Cortex of kidney (tissue), 1 donor: Measurements from ENCODE around the gene PRKCZ.

Source experiments
- DNase-seq: peaks from one replicate; lab custom pipeline; 2025; lab: John Stamatoyannopoulos, UW

Gene PRKCZ

GRCh38 chr1:2049718-2050431 is at the start of gene PRKCZ:
PRKCZ (plus strand) TSS chr1:2050411; CDS start chr1:2050631, 220 bp downstream.
- DNase-seq, result peak; percentile 71

- DNase-seq, result no peak
Measured at GRCh38 chr1:2000432-2000831, 49.8 kb upstream of the PRKCZ start.

GRCh38 chr1:2000850-2001249 is 49.4 kb upstream of the PRKCZ start:
- no peak for DNase-seq

- DNase-seq, result no peak
Measured at GRCh38 chr1:2001773-2002411, 48.3 kb upstream of the PRKCZ start.

DNA sequence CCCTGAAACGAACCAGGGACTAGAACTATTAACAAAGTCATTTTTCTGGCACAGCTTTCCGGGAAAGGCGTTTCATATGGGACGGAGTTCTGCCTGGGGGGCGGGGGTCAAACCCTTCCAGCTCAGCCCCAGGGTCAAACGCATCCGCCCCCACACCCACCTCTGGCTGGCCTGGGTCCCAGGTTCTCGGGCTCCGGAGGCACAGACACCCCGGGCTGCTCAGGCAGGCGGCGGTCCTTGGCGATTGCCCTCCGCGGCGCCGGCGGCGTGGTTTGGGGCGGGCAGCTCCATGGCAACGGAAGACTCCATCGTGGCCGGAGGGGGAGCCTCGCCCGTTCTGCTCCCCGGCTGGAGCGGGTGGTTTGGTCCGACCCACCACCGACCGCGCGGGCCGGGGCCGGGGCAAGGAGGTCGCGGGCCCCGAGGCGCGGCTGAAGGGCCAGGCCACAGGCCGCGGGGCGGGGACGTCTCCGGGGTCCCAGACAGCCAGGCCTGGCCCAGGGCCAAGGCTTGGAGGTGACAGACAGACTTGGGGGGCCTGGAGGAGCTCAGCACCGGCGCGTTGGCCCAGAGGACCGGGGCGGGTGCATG is 46.6 kb upstream of the PRKCZ start, which contains the start of gene CFAP74:
CFAP74 (minus strand) TSS at position 246 of the 591 bp plus-strand sequence. CDS start 12,830 bp downstream, outside the sequence.
- no peak for DNase-seq

DNA sequence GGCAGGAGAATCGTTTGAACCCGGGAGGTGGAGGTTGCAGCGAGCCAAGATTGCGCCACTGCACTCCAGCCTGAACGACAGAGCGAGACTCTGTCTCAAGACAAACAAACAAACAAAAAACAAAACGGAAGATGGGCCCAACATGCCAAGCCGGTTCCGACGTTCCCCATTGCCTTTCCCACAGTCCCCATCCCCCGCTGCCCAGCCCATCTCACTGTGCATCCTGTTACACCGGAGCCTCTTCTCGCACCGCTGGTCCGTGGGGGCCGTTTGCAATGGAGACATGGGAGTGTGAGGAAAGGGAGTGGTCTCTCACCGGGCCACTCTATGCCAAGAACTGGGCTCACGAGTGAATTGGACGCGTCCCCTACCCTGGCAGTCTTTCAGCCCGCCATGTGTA is 45.4 kb upstream of the PRKCZ start:
- no peak for DNase-seq

DNA sequence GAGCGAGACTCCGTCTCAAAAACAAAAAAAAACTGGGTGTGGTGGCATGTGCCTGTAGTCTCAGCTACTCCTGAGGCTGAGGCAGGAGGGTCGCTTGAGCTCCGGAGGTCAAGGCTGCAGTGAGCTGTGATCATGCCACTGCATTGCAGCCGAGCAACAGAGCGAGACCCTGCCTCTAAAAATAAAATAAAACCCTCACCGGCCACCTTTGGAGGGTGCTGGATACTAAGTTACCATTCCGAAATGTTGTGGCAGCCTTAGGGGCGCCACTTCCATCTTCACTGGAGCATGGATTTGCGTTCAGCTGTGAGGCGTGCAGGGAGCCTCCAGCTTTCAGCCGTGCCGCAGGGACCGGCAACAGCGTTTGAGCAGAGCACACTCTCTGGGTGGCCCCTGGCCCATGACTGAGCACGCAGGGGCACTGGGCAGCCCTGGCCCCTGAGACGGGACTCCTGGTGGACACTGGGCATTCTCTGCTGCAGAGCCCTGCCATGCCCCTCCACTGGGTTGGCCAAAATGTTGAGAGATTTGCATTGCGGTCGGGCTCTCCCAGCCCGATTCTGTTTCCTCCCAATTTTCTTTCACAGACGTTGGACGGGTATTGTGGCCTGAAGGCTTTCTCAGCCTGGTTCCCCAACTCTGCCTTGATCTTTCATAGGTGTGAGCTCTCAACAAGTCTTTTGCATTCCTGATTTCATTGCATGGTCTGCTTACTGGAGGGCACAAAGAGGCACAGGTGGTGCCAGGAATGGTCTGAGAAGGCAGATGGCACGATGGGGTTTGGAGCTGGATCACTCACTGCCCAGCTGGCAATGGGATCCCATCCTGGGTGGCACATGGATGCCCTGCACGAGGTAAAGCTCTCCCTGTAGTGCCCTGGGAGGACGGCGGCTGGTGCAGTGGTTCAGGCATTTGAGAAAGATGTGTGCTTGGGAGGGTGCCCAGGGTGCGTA is 40.8 kb upstream of the PRKCZ start:
- no peak for DNase-seq

DNA sequence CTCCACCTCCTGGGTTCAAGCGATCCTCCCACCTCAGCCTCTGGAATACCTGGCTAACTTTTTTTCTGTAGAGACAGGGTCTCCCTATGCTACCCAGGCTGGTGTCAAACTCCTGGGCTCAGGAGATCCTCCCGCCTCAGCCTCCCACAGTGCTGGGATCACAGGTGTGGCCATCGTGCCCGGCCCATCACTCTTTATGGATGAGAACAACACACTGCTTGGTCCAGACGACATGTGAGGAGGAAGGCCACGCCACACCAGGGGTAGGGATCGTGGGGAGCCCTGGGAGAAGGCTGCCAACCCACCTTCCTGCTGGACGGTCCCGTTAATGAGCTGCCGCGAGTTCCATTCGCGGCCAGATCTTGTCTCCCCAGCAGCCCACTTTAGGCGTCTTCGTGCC is 36.0 kb upstream of the PRKCZ start:
- no peak for DNase-seq

DNA sequence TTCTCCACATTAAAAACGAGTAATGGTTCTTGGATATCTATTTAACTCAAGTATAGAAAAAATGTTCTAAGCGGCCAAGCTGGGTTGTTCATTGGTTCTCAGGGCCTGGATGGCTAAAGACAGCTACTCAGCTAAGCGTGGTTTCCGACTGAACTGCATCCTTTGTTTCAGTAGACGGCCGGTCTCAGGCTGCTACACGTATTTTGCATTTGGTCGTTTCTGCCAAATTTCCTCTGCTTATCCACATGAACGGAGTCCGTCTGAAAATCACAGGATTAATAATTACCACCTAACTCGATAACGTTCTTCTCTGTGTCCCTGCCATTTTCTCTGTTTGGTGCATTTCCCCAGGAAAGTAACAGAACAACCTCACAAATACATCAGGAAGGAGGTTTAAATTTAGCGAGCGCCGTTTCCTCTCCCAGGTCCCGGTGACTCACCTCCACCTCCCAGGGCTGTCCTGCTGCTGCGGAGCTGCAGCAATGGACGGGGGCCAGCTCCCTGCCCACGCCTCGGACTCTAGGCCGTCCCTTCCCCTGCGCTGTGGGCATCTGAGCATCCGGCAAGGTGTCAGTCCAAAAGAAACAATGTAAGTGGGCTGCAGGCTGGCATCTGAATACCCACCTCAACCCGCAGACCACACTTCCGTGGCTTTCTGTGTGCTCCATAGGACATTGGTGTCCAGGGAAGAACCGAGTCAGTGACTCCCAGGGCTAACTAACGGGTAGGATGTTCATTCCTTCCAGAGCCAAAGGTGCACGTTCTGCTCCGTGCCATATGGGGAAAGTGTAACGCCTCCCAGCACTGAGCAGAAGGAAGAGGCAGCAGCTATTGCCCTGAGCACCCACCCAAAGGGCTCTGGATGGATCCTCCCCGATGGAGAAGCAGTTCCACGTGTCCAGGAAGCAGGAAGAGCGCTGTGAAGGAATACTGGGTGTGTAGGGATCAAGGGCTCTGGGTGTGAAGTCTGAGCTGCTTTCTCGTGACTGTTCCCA is 35.2 kb upstream of the PRKCZ start:
- DNase-seq, result no peak

DNA sequence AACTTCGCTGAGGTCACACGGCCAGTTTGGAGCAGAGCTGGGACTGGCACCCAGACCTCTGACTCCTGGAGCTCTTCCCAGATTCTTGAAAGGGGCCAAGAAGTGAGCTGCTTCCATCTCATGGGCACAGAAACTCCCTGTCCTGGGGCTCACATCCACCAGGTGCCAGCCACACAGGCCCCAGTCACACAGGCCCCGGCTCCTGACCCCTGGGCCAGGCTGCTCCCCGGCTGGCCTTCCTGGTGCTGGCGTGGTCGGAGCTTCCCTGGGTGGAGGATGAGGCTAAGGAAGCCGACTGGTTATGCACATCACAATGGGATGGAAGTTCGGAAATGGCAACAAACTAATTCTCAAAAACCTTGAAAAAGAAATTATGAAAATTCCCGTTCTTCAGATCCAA is 34.1 kb upstream of the PRKCZ start:
- no peak for DNase-seq

DNA sequence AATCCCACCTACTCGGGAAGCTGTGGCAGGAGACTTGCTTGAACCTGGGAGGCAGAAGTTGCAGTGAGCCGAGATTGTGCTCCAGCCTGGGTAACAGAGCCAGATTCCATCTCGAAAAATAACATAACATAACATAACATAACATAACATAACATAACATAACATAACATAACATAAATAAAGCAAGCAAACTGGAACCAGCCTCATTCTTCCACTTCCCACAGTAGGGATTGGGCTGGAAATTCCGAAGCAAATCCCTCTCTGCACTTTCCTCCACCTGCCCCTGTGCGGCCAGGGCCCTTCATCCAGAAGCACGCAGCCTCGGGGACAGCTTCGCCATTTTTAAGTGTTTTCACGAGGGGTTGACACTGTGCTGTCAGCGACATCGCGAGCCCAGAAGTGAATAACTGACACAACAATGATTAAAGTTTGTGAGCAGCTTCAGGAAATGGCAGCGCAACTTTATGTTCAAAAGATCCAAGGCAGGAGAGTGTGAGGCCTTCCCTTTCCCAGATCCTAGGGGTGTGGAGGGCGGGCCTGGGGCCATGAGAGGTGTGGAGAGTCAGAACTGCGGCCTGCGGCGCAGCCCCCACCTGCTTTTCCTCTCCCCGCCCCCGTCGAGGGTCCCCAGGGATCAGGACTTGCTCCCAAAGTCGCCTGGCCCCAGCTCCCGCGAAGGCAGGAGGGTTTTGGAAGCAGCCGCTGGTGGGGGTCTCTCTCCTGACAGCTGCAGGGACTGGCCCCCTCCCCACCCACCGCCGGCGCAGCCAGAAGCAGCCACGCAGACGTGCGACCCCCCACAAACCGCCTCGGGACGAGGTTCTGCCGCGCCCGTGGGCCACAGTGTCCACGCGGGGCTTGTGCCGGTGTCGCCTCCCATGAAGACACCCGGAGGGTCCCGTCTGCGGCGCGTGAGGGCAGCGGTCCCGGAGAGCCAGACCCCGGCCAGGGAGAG is 31.7 kb upstream of the PRKCZ start:
- no peak for DNase-seq

- DNase-seq, result no peak
Measured at GRCh38 chr1:2019172-2019543, 31.1 kb upstream of the PRKCZ start, which contains the start of gene GABRD. GABRD (plus strand) TSS chr1:2019345; CDS start chr1:2019424, 79 bp downstream.

GRCh38 chr1:2019571-2020309 is 30.5 kb upstream of the PRKCZ start:
- DNase-seq, result no peak

DNA sequence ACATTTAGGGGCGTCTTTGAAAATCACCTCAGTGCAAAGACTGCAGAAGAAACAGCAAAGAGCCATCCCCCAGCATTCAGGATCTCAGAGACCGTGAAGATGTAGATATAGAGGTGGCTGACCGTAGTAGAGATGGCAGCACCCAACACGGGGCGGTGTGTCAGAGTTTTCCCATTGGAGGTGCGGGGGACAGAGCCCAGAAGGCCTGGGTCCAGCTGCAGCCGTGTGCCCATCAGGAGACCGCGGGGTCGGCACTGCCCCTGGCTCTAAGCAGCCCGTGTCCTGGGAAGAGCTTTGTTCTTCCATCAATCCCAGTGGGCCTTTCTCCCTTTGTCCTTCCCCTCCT is 29.9 kb upstream of the PRKCZ start:
- DNase-seq, result no peak

- no peak for DNase-seq
Measured at GRCh38 chr1:2021550-2021949, 28.7 kb upstream of the PRKCZ start.

- DNase-seq, result no peak
Measured at GRCh38 chr1:2022063-2022770, 28.0 kb upstream of the PRKCZ start.

GRCh38 chr1:2023187-2023586 is 27.0 kb upstream of the PRKCZ start:
- DNase-seq, result no peak

DNA sequence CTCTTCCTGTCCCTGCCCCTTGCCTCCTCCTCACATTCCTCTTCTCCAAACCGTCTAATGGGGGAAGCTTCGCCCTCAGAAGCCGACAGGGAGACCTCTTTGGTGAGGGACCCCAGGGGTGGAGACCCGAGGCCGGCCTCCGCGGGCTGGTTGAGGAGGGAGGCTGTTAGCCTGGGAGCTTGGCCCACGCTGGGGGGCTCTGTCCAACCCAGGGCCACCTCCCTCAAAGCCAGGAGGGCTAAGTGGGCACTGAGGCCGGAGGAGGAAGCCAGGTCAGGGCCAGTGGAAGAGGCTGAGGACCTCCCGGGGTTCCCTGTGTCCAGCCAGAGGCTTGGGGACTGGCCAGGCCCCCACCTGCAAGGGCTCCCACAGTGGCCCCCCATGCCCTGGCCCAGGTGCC is 25.8 kb upstream of the PRKCZ start:
- DNase-seq, result no peak
